Hepatocyte (in vitro differentiated cells): ENCODE results near the gene SFTPD. TPM values are rescaled to one million over a fixed set of nuclear protein-coding genes. Genes with fewer than 3 reads are reported as not detected.
"Not testable (repeated sequence)": the region's sequence is repeated elsewhere in the genome, so short reads cannot be mapped to it uniquely, and the experiment has no call there.

Experiments
- DNase-seq: peaks from one replicate; pipeline ENCODE4 v3.0.0-alpha.2; 2016; ENCODE audit warnings: low spot score
- H2AFZ ChIP-seq: fragments of 200-600 bp; sonication (generic); 2 replicates; pipeline ENCODE4 v1.6.0; 2016; ENCODE audit warnings: antibody characterized with exemption, mild to moderate bottlenecking
- H3K27ac ChIP-seq: fragments of 200-600 bp; sonication (generic); 2 replicates; pipeline ENCODE4 v1.5.1; 2016; ENCODE audit warnings: mild to moderate bottlenecking
- H3K27me3 ChIP-seq: fragments of 200-600 bp; sonication (generic); 2 replicates; pipeline ENCODE4 v1.6.1; 2016
- H3K36me3 ChIP-seq: fragments of 200-600 bp; sonication (generic); replicated peaks from 2 replicates; pipeline ENCODE4 v1.5.1; 2016; ENCODE audit warnings: low read depth; ENCODE audit not compliant: insufficient read depth
- H3K4me1 ChIP-seq: fragments of 200-600 bp; sonication (generic); 2 replicates; pipeline ENCODE4 v1.5.1; 2016; ENCODE audit warnings: mild to moderate bottlenecking, moderate library complexity; ENCODE audit not compliant: insufficient read depth
- H3K4me2 ChIP-seq: fragments of 200-600 bp; sonication (generic); 2 replicates; pipeline ENCODE4 v1.6.0; 2016
- H3K4me3 ChIP-seq: fragments of 200-600 bp; sonication (generic); 2 replicates; pipeline ENCODE4 v1.5.1; 2016; ENCODE audit warnings: mild to moderate bottlenecking
- H3K79me2 ChIP-seq: fragments of 200-600 bp; sonication (generic); 2 replicates; pipeline ENCODE4 v1.6.0; 2017; ENCODE audit warnings: mild to moderate bottlenecking
- H3K9me2 ChIP-seq: fragments of 200-600 bp; sonication (generic); replicated peaks from 2 replicates; pipeline ENCODE4 v1.6.0; 2017; ENCODE audit warnings: mild to moderate bottlenecking; ENCODE audit not compliant: insufficient read depth
- H3K9me3 ChIP-seq: fragments of 200-600 bp; sonication (generic); 2 replicates; pipeline ENCODE4 v1.5.1; 2016; ENCODE audit warnings: low read depth, mild to moderate bottlenecking
- H4K20me1 ChIP-seq: fragments of 200-600 bp; sonication (generic); 2 replicates; pipeline ENCODE4 v1.6.0; 2016; ENCODE audit warnings: mild to moderate bottlenecking; ENCODE audit not compliant: insufficient read depth, poor library complexity, severe bottlenecking
- CTCF ChIP-seq: fragments of 200-600 bp; sonication (generic); IDR thresholded peaks from 2 replicates; pipeline ENCODE4 v1.5.1; 2016; ENCODE audit warnings: antibody characterized with exemption, mild to moderate bottlenecking; ENCODE audit not compliant: poor library complexity
- EZH2 ChIP-seq: fragments of 200-600 bp; sonication (generic); IDR thresholded peaks from 2 replicates; pipeline ENCODE4 v1.6.1; 2016; ENCODE audit warnings: antibody characterized with exemption, mild to moderate bottlenecking, borderline replicate concordance
- EZH2phosphoT487 ChIP-seq: fragments of 200-600 bp; sonication (generic); IDR thresholded peaks from one replicate; pipeline ENCODE4 v1.6.1; 2018; ENCODE audit warnings: antibody characterized with exemption, mild to moderate bottlenecking, low read depth, moderate library complexity; ENCODE audit not compliant: unreplicated experiment, severe bottlenecking
- WGBS: methylation state at CpG from one replicate; pipeline ENCODE4 v1.1.6; 2016; ENCODE audit warnings: low lambda C conversion rate; ENCODE audit errors: missing lambda C conversion rate; 5-methylcytosine and 5-hydroxymethylcytosine counted together
- polyA plus RNA-seq: library from polyadenylated mRNA; unstranded; fragments of >200 nt; fragmentation: Nextera tagmentation; extraction: Ambion mirVana; gene quantifications from 2 replicates; pipeline ENCODE4 v1.2.1, GENCODE V29; 2016
- total RNA-seq: library from RNA; depleted of rRNA; stranded (reverse); fragments of >200 nt; gene quantifications from 2 replicates; pipeline ENCODE4 v1.2.3, GENCODE V29; 2014

SFTPD gene
- total RNA-seq (38.3 and 55.5 TPM in 2 replicates), polyA plus RNA-seq (207 and 233 TPM in 2 replicates)

DNA sequence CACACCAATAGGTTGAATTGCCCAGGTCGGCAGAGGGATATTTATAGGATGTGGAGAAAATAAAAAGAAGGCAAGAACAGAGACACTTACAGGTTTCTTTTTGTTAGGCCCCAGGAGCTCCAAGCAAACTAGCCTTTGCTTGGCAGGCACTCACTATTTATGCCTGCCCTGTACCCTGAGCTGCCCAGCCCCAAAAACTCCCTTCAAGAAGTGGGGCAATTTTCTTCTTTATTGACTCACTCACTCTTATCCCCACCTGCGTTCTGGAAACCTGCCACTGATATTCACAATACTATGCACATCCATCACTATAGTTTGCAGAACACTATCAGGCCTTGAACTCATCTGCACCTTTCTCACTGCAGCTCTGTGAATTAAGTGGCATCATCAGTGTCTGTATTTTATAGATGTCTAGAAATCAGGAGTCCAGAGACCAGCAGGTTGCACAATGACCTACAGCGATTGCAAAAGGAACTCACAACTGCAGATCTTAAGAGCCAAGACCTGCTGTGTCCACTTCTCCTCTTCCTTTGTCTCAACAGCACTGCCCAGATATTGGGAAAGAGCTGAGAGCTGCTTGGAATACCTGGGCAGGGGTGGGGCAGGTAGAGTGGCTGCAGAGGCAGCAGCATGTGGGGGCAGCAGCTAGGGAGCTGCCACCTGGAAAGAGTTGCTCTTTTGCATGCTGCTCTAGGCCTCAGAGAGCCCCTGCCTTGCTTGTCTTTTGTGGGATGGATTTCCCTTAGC lies at the start of gene SFTPD:
Gene SFTPD, minus strand, starts transcription at position 130 of the 747 bp plus-strand sequence. CDS start 2,446 bp downstream, outside the sequence.
- 75% methylated on average over 3 of the region's 3 CpGs for WGBS

GRCh38 chr10:79995979-79996634 lies 47.2 kb upstream of the SFTPD start:
- whole genome bisulfite sequencing, result 56% methylated on average over 1 of the region's 1 CpG

More for the DNA sequence above, at the start of gene SFTPD:
- DNase-seq, result peak; percentile 45
- no peak within 1 kb of the TSS for H3K27ac ChIP-seq
- TF ChIP-seq EZH2 (no peak), CTCF (no peak), EZH2phosphoT487 (no peak)
- H3K9me3 ChIP-seq, result no peaks in the 10 kb centered on the region
- H3K4me1 ChIP-seq, result no peaks in the 10 kb centered on the region
- no peaks in the 10 kb centered on the region for H3K79me2 ChIP-seq
- H3K4me2 ChIP-seq, result no peak within 1 kb of the TSS
- no peak within 1 kb of the TSS for H3K4me3 ChIP-seq
- H3K9me2 ChIP-seq, result no peaks in the 10 kb centered on the region
- H3K36me3 ChIP-seq, result no peaks in the 10 kb centered on the region
- H3K27me3 ChIP-seq, result no peaks in the 10 kb centered on the region
- no peak within 1 kb of the TSS for H2AFZ ChIP-seq
- no peaks in the 10 kb centered on the region for H4K20me1 ChIP-seq

GRCh38 chr10:79994556-79994955 lies 45.7 kb upstream of the SFTPD start:
- DNase-seq, result no peak
- H3K9me3 ChIP-seq, result peaks cover 12% of the 10 kb centered on the region
- no peaks in the 10 kb centered on the region for H3K36me3 ChIP-seq
- 72% methylated on average over 5 of the region's 5 CpGs for WGBS
- no peak overlapping the region for H3K4me3 ChIP-seq
- H3K4me1 ChIP-seq, result no peaks in the 10 kb centered on the region
- H3K27me3 ChIP-seq, result no peaks in the 10 kb centered on the region
- no peaks in the 10 kb centered on the region for H3K9me2 ChIP-seq
- no peaks in the 10 kb centered on the region for H3K79me2 ChIP-seq
- H4K20me1 ChIP-seq, result no peaks in the 10 kb centered on the region
- no peak overlapping the region for H2AFZ ChIP-seq
- H3K27ac ChIP-seq, result no peak overlapping the region
- TF ChIP-seq EZH2phosphoT487, result no peak
- no peak for TF ChIP-seq CTCF
- TF ChIP-seq EZH2, result no peak
- no peak overlapping the region for H3K4me2 ChIP-seq

More at GRCh38 chr10:79995979-79996634, 47.2 kb upstream of the SFTPD start:
- Histone ChIP-seq H3K9me2 (no peaks in the 10 kb centered on the region), H3K9me3 (peaks cover under 1% of the 10 kb centered on the region), H4K20me1 (no peaks in the 10 kb centered on the region), H3K4me2 (no peak overlapping the region), H3K79me2 (no peaks in the 10 kb centered on the region), H3K36me3 (no peaks in the 10 kb centered on the region), H3K4me1 (no peaks in the 10 kb centered on the region), H3K27me3 (no peaks in the 10 kb centered on the region), H3K4me3 (no peak overlapping the region), H2AFZ (no peak overlapping the region), H3K27ac (no peak overlapping the region)
- no peak for TF ChIP-seq EZH2
- TF ChIP-seq EZH2phosphoT487, result no peak
- no peak for TF ChIP-seq CTCF
- DNase-seq, result no peak

DNA sequence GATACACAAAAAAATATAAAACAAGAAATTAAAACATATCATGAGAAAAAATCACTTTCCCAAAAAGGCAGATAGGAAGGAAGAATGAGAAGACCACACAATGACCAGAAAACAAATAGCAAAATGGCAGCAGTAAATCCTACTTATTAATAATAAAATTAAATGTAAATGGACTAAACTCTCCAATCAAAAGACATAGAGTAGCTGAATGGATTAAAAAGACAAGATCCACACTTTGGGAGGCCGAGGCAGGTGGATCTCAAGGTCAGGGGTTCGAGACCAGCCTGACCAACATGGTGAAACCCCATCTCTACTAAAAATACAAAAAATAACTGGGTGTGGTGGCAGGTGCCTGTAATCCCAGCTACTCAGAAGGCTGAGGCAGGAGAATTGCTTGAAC lies 39.3 kb upstream of the SFTPD start:
- H3K27ac ChIP-seq, H3K4me1 ChIP-seq, H2AFZ ChIP-seq, H3K27me3 ChIP-seq, DNase-seq, H4K20me1 ChIP-seq, H3K4me3 ChIP-seq, H3K79me2 ChIP-seq, H3K36me3 ChIP-seq, H3K4me2 ChIP-seq, H3K9me2 ChIP-seq: not testable (repeated sequence)
- WGBS, result 91% methylated on average over 2 of the region's 2 CpGs
- peaks cover 12% of the 10 kb centered on the region for H3K9me3 ChIP-seq

GRCh38 chr10:79986661-79987060 lies 37.8 kb upstream of the SFTPD start:
- not testable (repeated sequence) for H3K79me2 ChIP-seq, H3K4me1 ChIP-seq, H3K9me2 ChIP-seq, DNase-seq, H3K4me2 ChIP-seq, H3K36me3 ChIP-seq, H2AFZ ChIP-seq, H3K27me3 ChIP-seq, H3K4me3 ChIP-seq, H4K20me1 ChIP-seq
- 55% methylated on average over 2 of the region's 2 CpGs for WGBS
- Histone ChIP-seq H3K9me3 (peaks cover 12% of the 10 kb centered on the region), H3K27ac (peak overlapping the region; percentile 20)
